Mammary epithelial cell (primary cell): ENCODE results near the gene SLC4A9.

Experiments
- EZH2 ChIP-seq: IDR thresholded peaks from 2 replicates; pipeline ENCODE4 v1.6.1; 2012; ENCODE audit warnings: low read length, inconsistent platforms, borderline replicate concordance
- TF ChIP-seq, protein P1 (sequence below), 2 donors: IDR thresholded peaks in 1 of 2; conservative IDR thresholded peaks in 1 of 2; 2 replicates each; pipeline ENCODE4 v1.5.1; 2011 to 2012; ENCODE audit warnings: inconsistent platforms in 2 of 2, low read length in 2 of 2, mild to moderate bottlenecking in 2 of 2, control low read depth in 1 of 2, low read depth in 1 of 2; ENCODE audit not compliant: insufficient read depth in 1 of 2; ENCODE audit errors: extremely low read depth in 1 of 2

GRCh38 chr5:140322751-140323731 lies 37.0 kb upstream of the SLC4A9 start:
- TF ChIP-seq, protein P1, sequence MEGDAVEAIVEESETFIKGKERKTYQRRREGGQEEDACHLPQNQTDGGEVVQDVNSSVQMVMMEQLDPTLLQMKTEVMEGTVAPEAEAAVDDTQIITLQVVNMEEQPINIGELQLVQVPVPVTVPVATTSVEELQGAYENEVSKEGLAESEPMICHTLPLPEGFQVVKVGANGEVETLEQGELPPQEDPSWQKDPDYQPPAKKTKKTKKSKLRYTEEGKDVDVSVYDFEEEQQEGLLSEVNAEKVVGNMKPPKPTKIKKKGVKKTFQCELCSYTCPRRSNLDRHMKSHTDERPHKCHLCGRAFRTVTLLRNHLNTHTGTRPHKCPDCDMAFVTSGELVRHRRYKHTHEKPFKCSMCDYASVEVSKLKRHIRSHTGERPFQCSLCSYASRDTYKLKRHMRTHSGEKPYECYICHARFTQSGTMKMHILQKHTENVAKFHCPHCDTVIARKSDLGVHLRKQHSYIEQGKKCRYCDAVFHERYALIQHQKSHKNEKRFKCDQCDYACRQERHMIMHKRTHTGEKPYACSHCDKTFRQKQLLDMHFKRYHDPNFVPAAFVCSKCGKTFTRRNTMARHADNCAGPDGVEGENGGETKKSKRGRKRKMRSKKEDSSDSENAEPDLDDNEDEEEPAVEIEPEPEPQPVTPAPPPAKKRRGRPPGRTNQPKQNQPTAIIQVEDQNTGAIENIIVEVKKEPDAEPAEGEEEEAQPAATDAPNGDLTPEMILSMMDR (conservative IDR thresholded peaks at IDR 0.05 in 1 of 2, IDR thresholded peaks at IDR 0.05 in 1 of 2; ENCODE audit: extremely low read depth in 1 of 2, insufficient read depth in 1 of 2, low read depth in 1 of 2, low read length in 2 of 2) = no peak
- no peak for TF ChIP-seq EZH2
